ENCODE results near the gene ATIC.
A peak's percentile ranks its signal among the peaks of the same experiment; 100 is the strongest.
"Not testable (repeated sequence)": the region's sequence is repeated elsewhere in the genome, so short reads cannot be mapped to it uniquely, and the experiment has no call there.

Gene ATIC

DNA sequence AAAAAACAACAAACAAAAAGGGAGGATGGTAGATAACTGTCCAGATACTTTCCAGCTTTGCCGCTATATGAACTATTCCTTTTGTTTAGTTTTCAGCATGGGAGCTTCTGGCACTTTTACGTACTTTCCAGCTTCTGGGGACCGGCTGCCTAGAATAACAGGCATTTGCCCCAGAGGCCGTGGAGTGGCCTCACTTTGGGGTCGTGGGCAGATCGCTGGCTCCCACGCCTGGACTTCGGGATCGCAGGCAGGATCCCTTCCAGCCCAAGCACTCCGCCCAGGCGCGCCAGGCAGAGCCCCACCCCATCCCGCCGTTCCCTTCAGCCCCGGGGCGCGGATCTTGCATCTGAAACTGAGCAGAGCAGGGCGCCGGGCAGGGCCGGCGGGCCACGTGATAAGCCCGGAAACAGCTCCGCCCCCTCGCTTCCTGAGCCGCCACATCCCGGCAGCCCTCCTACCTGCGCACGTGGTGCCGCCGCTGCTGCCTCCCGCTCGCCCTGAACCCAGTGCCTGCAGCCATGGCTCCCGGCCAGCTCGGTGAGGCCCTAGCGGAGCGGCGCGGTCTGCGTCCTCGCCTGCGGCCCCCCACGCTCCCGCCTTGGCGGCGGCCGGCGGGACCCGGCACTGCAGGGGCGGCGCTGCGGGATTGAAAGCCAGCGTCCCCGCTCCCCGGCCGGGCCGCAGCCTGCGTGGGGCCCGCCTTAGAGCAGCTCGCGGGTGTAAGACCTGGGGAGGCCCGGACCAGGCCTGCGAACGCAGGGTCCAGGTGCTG lies at the start of gene ATIC:
Gene ATIC (plus strand): TSS at position 435 of the 772 bp plus-strand sequence. CDS start 84 bp downstream, at position 519.
- DNase-seq (ENCODE audit: low spot score): peak; percentile 97

GRCh38 chr2:215262303-215262702 lies 49.6 kb upstream of the ATIC start:
- no peak for DNase-seq (ENCODE audit: low spot score)

GRCh38 chr2:215262741-215263362 lies 49.0 kb upstream of the ATIC start:
- no peak for DNase-seq (ENCODE audit: low spot score)

GRCh38 chr2:215264374-215264773 lies 47.5 kb upstream of the ATIC start:
- DNase-seq (ENCODE audit: low spot score): no peak

DNA sequence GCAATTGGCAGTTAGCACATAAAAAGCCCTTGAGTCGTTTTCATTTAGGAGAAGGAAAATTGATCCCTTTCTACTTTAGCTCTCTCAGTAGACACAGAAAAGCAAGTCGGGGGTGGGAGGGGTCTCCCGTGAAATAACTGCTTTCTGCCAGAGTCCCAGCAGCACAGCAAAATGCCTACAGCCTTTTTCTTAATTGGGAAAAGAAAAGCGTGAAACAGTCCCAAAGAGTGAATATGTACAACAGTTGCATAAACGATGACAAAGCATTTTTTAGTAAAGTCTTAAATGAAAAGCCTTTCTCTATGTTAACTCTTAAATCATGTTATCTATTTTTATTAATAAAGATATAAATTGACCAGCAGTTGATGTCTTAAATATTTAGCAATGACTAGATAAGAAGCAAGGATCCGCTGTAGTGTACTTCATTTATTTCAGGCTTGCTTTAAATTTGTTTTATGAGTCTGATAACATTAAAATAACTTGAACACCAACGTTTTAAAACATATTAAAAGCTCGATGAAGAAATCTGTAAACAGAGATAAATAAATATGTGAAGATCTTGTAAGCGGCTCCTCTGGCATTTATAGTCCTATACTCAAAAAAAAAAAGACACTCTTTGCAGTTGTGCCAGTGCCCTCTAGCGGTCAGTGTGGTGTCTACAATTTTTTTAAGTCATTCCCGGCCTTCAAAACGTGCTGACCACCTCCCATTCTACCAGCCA lies 42.3 kb upstream of the ATIC start:
- DNase-seq (ENCODE audit: low spot score): peak; percentile 83

DNA sequence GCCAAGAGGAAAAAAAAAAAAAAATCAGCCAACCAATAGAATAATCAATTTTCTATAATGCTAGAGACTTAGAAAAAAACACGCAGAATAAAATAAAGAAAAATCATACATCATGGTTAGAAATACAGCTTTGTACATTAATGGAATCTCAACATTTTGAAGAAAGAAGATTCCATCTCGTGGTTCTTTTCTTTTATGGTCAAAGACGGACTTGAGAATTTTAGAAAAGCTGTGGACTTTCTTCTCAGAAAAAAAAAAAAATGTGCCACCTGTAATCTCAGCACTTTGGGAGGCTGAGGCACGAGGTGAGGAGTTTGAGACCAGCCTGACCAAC lies 41.8 kb upstream of the ATIC start:
- DNase-seq (ENCODE audit: low spot score): no peak

- DNase-seq (ENCODE audit: low spot score): no peak
These were observed 40.4 kb upstream of the ATIC start for GRCh38 chr2:215271446-215271845.

GRCh38 chr2:215272918-215273317 lies 38.9 kb upstream of the ATIC start:
- DNase-seq (ENCODE audit: low spot score): no peak

DNA sequence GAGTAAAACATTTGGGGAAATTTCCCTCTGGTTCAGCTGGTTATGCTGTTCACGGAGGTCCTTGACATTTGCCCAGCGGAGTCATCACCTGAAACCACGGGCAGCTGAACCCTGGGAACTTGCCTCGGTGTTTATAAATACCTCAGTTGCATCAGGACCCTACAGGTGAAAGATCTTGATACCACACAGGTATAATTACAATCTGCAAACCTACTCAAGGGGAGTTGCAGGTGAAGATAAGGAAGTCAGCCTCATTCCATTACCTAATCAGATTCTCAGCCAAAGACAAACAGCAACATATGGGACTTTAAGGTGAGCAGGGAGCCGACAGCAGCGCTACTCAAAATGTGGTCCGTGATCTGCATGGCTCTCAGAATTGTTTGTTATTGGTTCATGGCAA lies 37.0 kb upstream of the ATIC start:
- no peak for DNase-seq (ENCODE audit: low spot score)

DNA sequence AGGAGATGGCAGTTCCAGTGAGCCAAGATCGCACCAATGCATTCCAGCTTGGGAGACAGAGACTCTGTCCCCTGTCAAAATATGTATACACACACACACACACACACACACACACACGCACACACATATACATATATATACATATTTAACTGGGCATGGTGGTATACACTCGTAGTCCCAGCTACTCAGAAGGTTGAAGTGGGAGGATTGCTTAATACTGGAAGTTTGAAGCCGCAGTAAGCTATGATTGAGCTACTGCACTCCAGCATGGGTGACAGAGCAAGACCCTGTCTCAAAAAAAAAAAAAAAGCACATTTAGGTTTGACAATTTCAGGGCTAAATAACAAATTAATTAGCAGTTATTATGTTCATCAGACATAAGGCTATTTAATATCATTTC lies 36.0 kb upstream of the ATIC start:
- DNase-seq (ENCODE audit: low spot score): no peak

- no peak for DNase-seq (ENCODE audit: low spot score)
These were observed 33.9 kb upstream of the ATIC start for GRCh38 chr2:215277944-215278343.

- DNase-seq (ENCODE audit: low spot score): no peak
These were observed 31.5 kb upstream of the ATIC start for GRCh38 chr2:215280326-215280725.

- DNase-seq (ENCODE audit: low spot score): no peak
These were observed 28.6 kb upstream of the ATIC start for GRCh38 chr2:215283221-215283620.

DNA sequence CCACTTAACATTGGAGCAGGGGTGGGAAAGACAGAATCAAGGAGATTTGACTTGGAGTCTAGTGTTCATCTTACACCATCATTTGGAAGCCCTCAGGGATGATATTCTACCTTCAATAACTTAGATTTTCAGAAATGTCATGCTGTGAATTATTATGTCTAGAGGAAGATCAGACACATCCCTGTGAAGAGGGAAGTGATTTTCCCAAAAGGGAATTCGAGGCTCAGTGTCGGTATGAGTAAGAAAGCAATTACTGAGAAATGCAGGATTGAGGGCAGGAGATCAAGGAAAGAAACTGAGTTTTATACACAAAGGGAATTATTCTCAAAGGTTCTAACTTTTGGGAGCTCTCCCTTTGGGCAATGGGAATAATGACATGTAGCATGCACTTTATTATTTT lies 25.6 kb upstream of the ATIC start:
- DNase-seq (ENCODE audit: low spot score): no peak

DNA sequence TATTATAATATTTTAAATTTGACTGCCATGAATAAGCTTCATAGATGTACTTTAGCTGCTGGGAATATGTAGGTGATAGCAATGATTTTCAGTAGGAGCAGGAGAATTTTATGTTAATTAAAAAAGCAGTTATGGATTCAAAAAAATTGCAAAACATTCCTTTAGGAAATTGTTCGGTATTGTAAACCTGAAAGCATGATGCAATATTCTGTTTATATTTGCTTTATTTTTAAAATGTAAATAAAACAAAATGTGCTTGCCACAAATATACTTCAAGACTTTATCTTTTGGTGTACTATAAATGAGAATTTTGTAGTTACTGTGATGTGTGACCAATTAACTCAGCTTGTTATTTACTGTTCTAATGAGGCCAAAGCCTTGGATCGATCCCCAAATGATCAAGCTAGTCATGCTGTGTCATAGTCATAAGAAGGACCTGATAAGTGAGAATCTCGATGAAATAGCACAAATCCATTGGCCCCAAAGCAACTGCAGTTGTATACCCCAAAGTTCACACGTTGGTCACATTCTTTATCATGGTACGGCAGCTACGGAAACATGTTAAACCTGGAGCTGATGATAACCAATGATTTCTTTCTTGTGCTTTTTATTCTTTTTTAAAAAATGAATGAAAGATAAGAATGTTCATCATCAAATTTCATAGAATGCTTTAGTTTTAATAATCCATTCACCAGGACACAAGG lies 23.6 kb upstream of the ATIC start:
- DNase-seq (ENCODE audit: low spot score): no peak

DNA sequence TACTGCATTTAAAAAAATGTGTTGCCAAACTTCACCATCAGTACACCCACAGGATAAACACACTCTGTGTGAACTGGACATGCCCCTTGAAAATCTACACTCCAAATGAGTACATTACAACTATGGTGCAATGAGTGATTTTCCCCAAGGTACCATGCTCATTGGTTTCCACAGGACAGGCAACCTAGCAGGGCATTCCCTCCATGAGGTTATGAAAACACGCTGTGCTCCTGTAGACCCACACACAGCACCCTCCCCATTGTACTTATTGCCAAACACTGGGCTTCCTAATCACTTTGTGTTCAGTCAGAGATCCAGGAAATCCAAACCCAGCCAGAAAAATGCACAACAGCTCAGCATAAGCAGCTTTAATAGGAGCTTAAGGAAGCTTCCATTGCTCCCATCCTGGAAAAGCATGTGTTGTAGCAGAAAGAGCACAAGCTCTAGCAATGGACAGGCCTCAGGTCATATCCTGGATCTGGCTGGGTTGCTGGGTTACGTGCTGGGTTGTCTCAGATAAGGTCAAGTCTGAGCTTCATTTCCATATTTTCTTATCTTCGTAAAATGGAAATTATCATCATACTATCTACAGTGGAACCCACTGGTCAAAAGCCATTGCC lies 20.8 kb upstream of the ATIC start:
- no peak for DNase-seq (ENCODE audit: low spot score)

- DNase-seq (ENCODE audit: low spot score): no peak
These were observed 18.0 kb upstream of the ATIC start for GRCh38 chr2:215293879-215294278.

- DNase-seq (ENCODE audit: low spot score): no peak
These were observed 12.5 kb upstream of the ATIC start for GRCh38 chr2:215299337-215299859.

DNA sequence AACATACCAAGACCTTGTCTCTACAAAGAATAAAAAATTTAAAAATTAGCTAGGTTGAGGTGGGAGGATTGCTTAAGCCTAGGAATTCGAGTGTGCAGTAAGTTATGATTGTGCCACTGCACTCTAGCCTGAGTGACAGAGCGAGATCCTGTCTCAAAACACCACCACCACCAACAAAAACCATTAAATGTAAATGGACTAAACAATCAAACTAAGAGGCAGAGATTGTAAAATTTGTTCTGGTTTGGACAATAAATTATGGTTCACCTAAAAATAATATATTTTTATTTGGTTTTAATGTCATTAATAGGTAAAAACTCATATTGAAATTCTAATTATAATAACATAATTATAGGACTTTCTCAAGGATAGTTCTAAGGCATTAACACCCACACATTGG lies 9.9 kb upstream of the ATIC start:
- no peak for DNase-seq (ENCODE audit: low spot score)

GRCh38 chr2:215311259-215311624 lies 617 bp upstream of the ATIC start:
- DNase-seq (ENCODE audit: low spot score): not testable (repeated sequence)

GRCh38 chr2:215313255-215313613 lies 1.4 kb downstream of the ATIC start:
- no peak for DNase-seq (ENCODE audit: low spot score)

GRCh38 chr2:215314896-215315295 lies 3.0 kb downstream of the ATIC start:
- DNase-seq (ENCODE audit: low spot score): no peak
